ENCODE measurements around the gene GNPTG. TPM values are rescaled to one million over a fixed set of nuclear protein-coding genes. Genes with fewer than 3 reads are reported as not detected.

Gene GNPTG
- total RNA-seq, 2 donors from 2014 or later, result 34.0 to 38.4 TPM

DNA sequence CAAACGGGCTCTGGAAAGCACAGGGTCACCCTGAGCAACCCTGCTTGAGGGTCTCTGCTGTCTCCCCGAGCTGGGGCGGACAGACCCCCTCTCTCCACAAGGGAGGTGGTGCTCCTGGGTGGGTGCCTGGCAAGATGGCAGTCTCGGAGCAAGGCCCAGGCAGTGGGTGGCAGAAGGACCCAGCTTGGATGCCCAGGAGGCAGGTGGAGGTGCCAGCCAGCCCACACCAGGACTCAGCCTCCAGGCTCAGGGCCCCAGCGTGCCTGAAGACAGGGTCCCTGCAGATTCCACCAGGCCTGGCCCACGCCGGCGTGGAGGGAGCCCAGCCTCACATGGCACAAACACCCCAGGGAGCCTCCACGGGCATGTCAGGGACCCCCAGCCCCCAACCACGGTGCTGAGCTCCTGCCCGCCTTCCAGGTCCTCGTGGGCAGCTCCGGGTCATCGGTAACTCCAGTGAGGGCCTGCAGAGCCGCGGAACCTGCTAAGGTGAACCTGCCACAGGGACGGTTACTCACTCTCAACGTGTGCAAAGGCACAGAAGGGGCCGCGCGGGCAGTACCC, 42.0 kb downstream of the GNPTG start:
- WGBS, 2 experiments (ENCODE audit: insufficient coverage in 1 of 2, insufficient read length in 1 of 2), result 92 to 94% methylated on average over 16 to 21 of the region's 21 CpGs
- no peak for DNase-seq
- Mint-ChIP-seq H3K27ac (no peak overlapping the region), H3K36me3 (ENCODE audit: low read depth) (peaks cover 48% of the 10 kb centered on the region), H3K27me3 (ENCODE audit: insufficient read depth) (no peaks in the 10 kb centered on the region), H3K4me1 (no peaks in the 10 kb centered on the region), H3K4me3 (no peak overlapping the region), H3K9me3 (no peaks in the 10 kb centered on the region)
- Histone ChIP-seq H3K9ac (ENCODE audit: extremely low read depth, low read length, poor library complexity, severe bottlenecking) (no peak overlapping the region), H3K27me3 (ENCODE audit: control insufficient read depth, insufficient read depth, low read length, poor library complexity, severe bottlenecking) (no peaks in the 10 kb centered on the region), H3K27ac (ENCODE audit: low read depth, low read length) (no peak overlapping the region), H3K36me3 (ENCODE audit: control insufficient read depth, insufficient read depth, low read length) (no peaks in the 10 kb centered on the region), H3K4me3 (ENCODE audit: low read length) (no peak overlapping the region), H3K4me1 (ENCODE audit: control insufficient read depth, insufficient read depth, low read length) (no peaks in the 10 kb centered on the region), H3K9me3 (ENCODE audit: control insufficient read depth, low read length) (no peaks in the 10 kb centered on the region)
- TF ChIP-seq, protein P1, sequence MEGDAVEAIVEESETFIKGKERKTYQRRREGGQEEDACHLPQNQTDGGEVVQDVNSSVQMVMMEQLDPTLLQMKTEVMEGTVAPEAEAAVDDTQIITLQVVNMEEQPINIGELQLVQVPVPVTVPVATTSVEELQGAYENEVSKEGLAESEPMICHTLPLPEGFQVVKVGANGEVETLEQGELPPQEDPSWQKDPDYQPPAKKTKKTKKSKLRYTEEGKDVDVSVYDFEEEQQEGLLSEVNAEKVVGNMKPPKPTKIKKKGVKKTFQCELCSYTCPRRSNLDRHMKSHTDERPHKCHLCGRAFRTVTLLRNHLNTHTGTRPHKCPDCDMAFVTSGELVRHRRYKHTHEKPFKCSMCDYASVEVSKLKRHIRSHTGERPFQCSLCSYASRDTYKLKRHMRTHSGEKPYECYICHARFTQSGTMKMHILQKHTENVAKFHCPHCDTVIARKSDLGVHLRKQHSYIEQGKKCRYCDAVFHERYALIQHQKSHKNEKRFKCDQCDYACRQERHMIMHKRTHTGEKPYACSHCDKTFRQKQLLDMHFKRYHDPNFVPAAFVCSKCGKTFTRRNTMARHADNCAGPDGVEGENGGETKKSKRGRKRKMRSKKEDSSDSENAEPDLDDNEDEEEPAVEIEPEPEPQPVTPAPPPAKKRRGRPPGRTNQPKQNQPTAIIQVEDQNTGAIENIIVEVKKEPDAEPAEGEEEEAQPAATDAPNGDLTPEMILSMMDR (conservative IDR thresholded peaks at IDR 0.05), result no peak

DNA sequence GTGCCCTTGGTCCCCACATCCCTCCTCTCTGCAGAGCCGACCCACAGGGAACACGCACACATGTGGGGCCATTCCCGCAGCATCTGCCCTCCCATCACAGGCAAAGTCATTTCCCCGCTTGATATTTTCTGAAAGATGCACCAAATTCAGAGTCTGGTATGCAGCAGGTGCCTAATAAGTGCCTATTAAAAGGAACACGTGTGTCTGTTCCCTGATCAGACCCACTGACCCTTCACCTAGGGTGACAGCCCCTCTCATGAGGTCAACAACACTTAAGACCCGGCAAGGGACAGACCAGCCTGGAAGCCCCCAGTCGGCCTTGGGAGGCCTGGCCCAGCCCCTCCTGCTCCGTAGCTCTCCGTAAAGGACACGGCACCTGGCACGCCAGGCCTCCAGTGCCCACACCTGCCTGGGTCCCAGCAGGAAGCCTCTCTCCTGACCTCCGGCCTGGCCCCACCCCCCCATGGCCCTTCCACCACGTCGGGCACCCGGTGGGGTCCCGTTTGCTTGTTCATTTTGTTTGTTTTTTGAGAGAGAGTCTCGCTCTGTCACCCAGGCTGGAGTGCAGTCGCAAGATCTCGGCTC, 42.7 kb downstream of the GNPTG start:
- Mint-ChIP-seq H3K4me3 (no peak overlapping the region), H3K27ac (no peak overlapping the region), H3K36me3 (ENCODE audit: low read depth) (peaks cover 50% of the 10 kb centered on the region), H3K27me3 (ENCODE audit: insufficient read depth) (no peaks in the 10 kb centered on the region), H3K4me1 (no peaks in the 10 kb centered on the region), H3K9me3 (no peaks in the 10 kb centered on the region)
- no peaks in the 10 kb centered on the region for H3K36me3 ChIP-seq (ENCODE audit: control insufficient read depth, insufficient read depth, low read length)
- no peak overlapping the region for H3K4me3 ChIP-seq (ENCODE audit: low read length)
- WGBS, 2 experiments (ENCODE audit: insufficient coverage in 1 of 2, insufficient read length in 1 of 2), result 91 to 93% methylated on average over 15 to 19 of the region's 19 CpGs
- no peaks in the 10 kb centered on the region for H3K9me3 ChIP-seq (ENCODE audit: control insufficient read depth, low read length)
- DNase-seq, result no peak
- no peak overlapping the region for H3K27ac ChIP-seq (ENCODE audit: low read depth, low read length)
- H3K27me3 ChIP-seq (ENCODE audit: control insufficient read depth, insufficient read depth, low read length, poor library complexity, severe bottlenecking), result no peaks in the 10 kb centered on the region
- H3K4me1 ChIP-seq (ENCODE audit: control insufficient read depth, insufficient read depth, low read length), result no peaks in the 10 kb centered on the region
- no peak overlapping the region for H3K9ac ChIP-seq (ENCODE audit: extremely low read depth, low read length, poor library complexity, severe bottlenecking)
- TF ChIP-seq, protein P1 (conservative IDR thresholded peaks at IDR 0.05), result no peak

DNA sequence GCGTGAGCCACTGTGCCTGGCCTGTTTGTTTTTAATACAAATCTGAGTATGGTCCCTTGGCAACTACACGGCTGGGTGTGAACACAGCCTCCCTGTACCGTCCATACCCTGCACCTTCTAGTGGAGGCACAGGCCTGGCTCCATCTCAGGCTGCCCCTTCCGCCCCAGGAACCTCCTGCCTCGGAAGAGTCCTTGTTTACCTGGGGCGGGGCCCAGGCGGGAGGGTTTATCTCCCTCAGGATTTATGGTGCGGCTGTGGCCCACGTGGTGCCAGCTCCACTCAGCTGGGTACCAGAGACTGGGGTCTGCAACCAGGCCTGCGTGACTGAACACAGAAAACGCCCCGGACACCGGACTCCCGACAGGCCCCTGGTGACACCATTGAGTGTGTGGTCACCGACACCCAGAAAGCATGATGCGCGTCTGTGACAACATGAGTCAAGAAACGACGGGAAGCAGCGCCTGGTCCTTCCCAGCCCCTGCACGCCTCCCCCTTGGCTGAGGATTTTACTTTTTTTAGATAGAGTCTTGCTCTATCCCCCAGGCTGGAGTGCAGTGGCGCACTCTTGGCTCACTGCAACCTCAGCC, 43.8 kb downstream of the GNPTG start:
- H3K9me3 Mint-ChIP-seq, result no peaks in the 10 kb centered on the region
- WGBS, 2 experiments (ENCODE audit: insufficient coverage in 1 of 2, insufficient read length in 1 of 2), result 92 to 93% methylated on average over 21 to 22 of the region's 22 CpGs

More for the DNA sequence above, 43.8 kb downstream of the GNPTG start:
- H3K27me3 ChIP-seq (ENCODE audit: control insufficient read depth, insufficient read depth, low read length, poor library complexity, severe bottlenecking), result no peaks in the 10 kb centered on the region
- Mint-ChIP-seq H3K36me3 (ENCODE audit: low read depth) (peaks cover 47% of the 10 kb centered on the region), H3K27ac (no peak overlapping the region), H3K4me3 (no peak overlapping the region), H3K4me1 (no peaks in the 10 kb centered on the region), H3K27me3 (ENCODE audit: insufficient read depth) (no peaks in the 10 kb centered on the region)
- TF ChIP-seq, protein P1 (conservative IDR thresholded peaks at IDR 0.05), result no peak
- no peaks in the 10 kb centered on the region for H3K9me3 ChIP-seq (ENCODE audit: control insufficient read depth, low read length)
- no peak overlapping the region for H3K9ac ChIP-seq (ENCODE audit: extremely low read depth, low read length, poor library complexity, severe bottlenecking)
- H3K27ac ChIP-seq (ENCODE audit: low read depth, low read length), result no peak overlapping the region
- no peak for DNase-seq
- H3K36me3 ChIP-seq (ENCODE audit: control insufficient read depth, insufficient read depth, low read length), result no peaks in the 10 kb centered on the region
- no peaks in the 10 kb centered on the region for H3K4me1 ChIP-seq (ENCODE audit: control insufficient read depth, insufficient read depth, low read length)
- H3K4me3 ChIP-seq (ENCODE audit: low read length), result no peak overlapping the region

Measured in endodermal cell (in vitro differentiated cells).